Gastroesophageal sphincter (tissue), 3 donors: ENCODE results near the gene SEC31B.

Source experiments
- CTCF ChIP-seq, 4 experiments: fragments of 200-600 bp in 2 of 4; fragments of 450-650 bp in 2 of 4; sonication (generic) in 1 of 4; IDR thresholded peaks; one replicate each; pipeline ENCODE4 v1.5.1; 2017 to 2019; ENCODE audit warnings: antibody characterized with exemption in 4 of 4, mild to moderate bottlenecking in 2 of 4, moderate library complexity in 2 of 4
- EP300 ChIP-seq: sonication (generic); formaldehyde crosslinking; IDR thresholded peaks from one replicate; pipeline ENCODE4 v1.6.1; 2017; ENCODE audit warnings: antibody characterized with exemption, mild to moderate bottlenecking
- POLR2A ChIP-seq, 2 donors: fragments of 450-650 bp; IDR thresholded peaks; one replicate each; pipeline ENCODE4 v1.6.1; 2017; ENCODE audit warnings: antibody characterized with exemption in 2 of 2, mild to moderate bottlenecking in 2 of 2, moderate library complexity in 1 of 2
- POLR2AphosphoS5 ChIP-seq: sonication (generic); formaldehyde crosslinking; IDR thresholded peaks from one replicate; pipeline ENCODE4 v1.6.1; 2017; ENCODE audit warnings: antibody characterized with exemption

GRCh38 chr10:100510533-100511308, 8.9 kb downstream of the SEC31B start:
- TF ChIP-seq CTCF (IDR thresholded peaks at IDR 0.05), result no peak
- TF ChIP-seq POLR2A (IDR thresholded peaks at IDR 0.05), result no peak
- TF ChIP-seq EP300, result no peak
- TF ChIP-seq POLR2AphosphoS5, result no peak
